Gastrocnemius medialis (tissue), 4 donors: ENCODE results near the gene DIAPH1.

Experiments
- POLR2A ChIP-seq, 2 donors: fragments of 450-650 bp; IDR thresholded peaks; one replicate each; pipeline ENCODE4 v1.6.1; 2017; ENCODE audit warnings: antibody characterized with exemption in 2 of 2, mild to moderate bottlenecking in 2 of 2, moderate library complexity in 2 of 2
- TF ChIP-seq, protein P1 (sequence below), 5 experiments: fragments of 450-650 bp in 3 of 5; fragments of 200-600 bp in 2 of 5; sonication (generic) in 2 of 5; IDR thresholded peaks in 4 of 5; conservative IDR thresholded peaks in 1 of 5; 1 replicate in 4 of 5; 2 replicates in 1 of 5; pipeline ENCODE4 v1.5.1; 2016 to 2019; ENCODE audit warnings: antibody characterized with exemption in 5 of 5, mild to moderate bottlenecking in 3 of 5, moderate library complexity in 3 of 5

DNA sequence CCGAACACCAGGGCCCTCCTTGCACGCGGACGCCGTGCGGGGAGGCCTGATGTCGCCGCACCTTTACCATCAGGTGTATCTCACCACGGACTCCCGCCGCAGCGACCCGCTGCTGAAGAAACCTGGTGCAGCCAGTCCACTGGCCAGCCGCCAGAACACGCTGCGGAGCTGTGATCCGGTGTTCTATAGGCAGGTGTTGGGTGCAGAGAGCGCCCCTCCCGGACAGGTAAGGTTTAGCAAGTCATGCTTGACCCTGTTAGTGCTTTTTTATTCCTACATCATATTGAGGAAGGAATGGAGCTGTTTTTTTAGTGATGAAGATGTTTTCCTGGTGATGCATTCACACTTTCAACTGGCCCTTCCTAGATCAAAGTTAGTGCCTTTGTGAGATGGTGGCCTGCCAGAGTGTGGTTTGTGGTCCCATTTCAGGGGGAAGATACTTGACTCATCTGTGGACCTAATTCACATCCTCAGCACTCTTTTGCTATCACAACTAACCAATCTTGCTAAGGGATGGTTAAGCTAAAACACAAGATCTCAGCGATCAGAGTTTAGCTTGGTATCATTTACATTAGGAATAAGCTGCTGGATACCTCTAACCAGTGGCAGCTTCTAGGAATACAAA lies 140.4 kb downstream of the DIAPH1 start:
- TF ChIP-seq, protein P1, sequence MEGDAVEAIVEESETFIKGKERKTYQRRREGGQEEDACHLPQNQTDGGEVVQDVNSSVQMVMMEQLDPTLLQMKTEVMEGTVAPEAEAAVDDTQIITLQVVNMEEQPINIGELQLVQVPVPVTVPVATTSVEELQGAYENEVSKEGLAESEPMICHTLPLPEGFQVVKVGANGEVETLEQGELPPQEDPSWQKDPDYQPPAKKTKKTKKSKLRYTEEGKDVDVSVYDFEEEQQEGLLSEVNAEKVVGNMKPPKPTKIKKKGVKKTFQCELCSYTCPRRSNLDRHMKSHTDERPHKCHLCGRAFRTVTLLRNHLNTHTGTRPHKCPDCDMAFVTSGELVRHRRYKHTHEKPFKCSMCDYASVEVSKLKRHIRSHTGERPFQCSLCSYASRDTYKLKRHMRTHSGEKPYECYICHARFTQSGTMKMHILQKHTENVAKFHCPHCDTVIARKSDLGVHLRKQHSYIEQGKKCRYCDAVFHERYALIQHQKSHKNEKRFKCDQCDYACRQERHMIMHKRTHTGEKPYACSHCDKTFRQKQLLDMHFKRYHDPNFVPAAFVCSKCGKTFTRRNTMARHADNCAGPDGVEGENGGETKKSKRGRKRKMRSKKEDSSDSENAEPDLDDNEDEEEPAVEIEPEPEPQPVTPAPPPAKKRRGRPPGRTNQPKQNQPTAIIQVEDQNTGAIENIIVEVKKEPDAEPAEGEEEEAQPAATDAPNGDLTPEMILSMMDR (IDR thresholded peaks at IDR 0.05 in 4 of 5, conservative IDR thresholded peaks at IDR 0.05 in 1 of 5): peak in 1 of 5 experiments; percentile 16
- no peak for TF ChIP-seq POLR2A (IDR thresholded peaks at IDR 0.05)
